NB4 (cell line): ENCODE results near the gene TBCK.

Experiments
- CTCF ChIP-seq: IDR thresholded peaks from one replicate; pipeline ENCODE4 v1.5.1; 2012; ENCODE audit warnings: low read depth, low read length
- MYC ChIP-seq: IDR thresholded peaks from 2 replicates; pipeline ENCODE4 v1.6.1; 2011; ENCODE audit warnings: low read depth, low read length

- no peak for TF ChIP-seq CTCF
- TF ChIP-seq MYC, result no peak
Observed at GRCh38 chr4:106318511-106318910, 2.5 kb upstream of the TBCK start.
